ENCODE measurements around the gene SMC5.

DNA sequence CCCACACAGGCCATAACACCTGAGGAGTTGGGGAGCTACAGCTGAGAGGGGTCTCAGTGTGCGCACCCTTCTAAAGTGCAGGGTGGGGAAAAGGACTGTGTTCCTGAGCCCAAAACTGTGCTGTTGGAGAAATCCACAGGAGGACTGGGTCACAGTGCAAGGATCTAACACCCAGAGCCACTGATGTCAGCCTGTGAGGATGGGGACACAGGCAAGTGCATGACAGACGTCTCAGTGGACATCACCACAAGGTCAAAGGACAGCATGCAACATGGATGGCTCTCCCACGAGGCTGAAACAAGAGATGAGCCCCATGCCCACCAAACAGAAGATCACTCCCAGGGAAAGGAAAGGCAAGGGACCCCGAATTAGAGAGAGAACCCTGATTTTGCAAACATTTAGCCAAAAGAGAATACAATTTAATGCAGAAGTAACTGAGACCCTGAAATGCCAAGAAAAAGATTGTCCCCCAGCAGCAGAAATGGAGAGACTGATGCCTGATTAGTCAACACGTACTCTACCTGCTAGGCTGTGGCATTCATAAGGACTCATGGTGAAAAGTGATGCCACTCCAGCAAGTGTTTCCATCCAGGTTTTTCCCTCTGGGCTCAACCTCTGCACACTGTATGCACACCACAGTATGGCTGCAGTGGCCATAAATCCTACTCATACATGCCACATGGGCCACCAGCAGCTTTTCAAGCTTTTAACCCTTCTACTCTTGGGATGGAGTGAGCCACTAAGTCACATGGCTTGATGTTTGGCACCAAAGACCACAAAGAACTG, 141.5 kb downstream of the SMC5 start:
- TF ChIP-seq BCL11A (IDR thresholded peaks at IDR 0.05; ENCODE audit: low read depth in 2 of 2, low read length in 2 of 2) (no peak), POLR2A (IDR thresholded peaks at IDR 0.05; ENCODE audit: control extremely low read depth in 1 of 2, low read depth in 2 of 2, low read length in 2 of 2) (no peak), EP300 (IDR thresholded peaks at IDR 0.05; ENCODE audit: borderline replicate concordance in 1 of 2, low read depth in 2 of 2, low read length in 2 of 2) (no peak), JUN (IDR thresholded peaks at IDR 0.05; ENCODE audit: low read depth, low read length) (no peak), CTCF (IDR thresholded peaks at IDR 0.05; ENCODE audit: control extremely low read depth in 1 of 3, insufficient read depth in 1 of 3, low read depth in 1 of 3, low read length in 3 of 3) (no peak), RAD21 (IDR thresholded peaks at IDR 0.05 in 1 of 2, conservative IDR thresholded peaks at IDR 0.05 in 1 of 2; ENCODE audit: low read depth in 2 of 2, low read length in 2 of 2) (no peak), CEBPB (IDR thresholded peaks at IDR 0.05; ENCODE audit: low read depth, low read length) (no peak), CREB1 (IDR thresholded peaks at IDR 0.05) (no peak)
